HG03442 (cell line): ENCODE measurements around the gene AADACL4.
"Not testable (repeated sequence)": the region's sequence is repeated elsewhere in the genome, so short reads cannot be mapped to it uniquely, and the experiment has no call there.

Experiments used
- ATAC-seq: cut with Tn5 transposase; IDR thresholded peaks from one replicate; pipeline ENCODE4 v1.9.1; 2021; ENCODE audit warnings: mild to moderate bottlenecking, moderate library complexity; ENCODE audit not compliant: unreplicated experiment

Gene AADACL4

GRCh38 chr1:12709091-12709491, 65.2 kb downstream of the AADACL4 start:
- no peak for ATAC-seq

- ATAC-seq = no peak
Observed at GRCh38 chr1:12709696-12710095, 65.8 kb downstream of the AADACL4 start.

GRCh38 chr1:12711536-12711935, 67.7 kb downstream of the AADACL4 start:
- no peak for ATAC-seq

- ATAC-seq = no peak
Observed at GRCh38 chr1:12712076-12712475, 68.2 kb downstream of the AADACL4 start.

- ATAC-seq = no peak
Observed at GRCh38 chr1:12712929-12713328, 69.0 kb downstream of the AADACL4 start.

GRCh38 chr1:12713651-12714050, 69.8 kb downstream of the AADACL4 start:
- not testable (repeated sequence) for ATAC-seq

GRCh38 chr1:12714710-12715475, 71.0 kb downstream of the AADACL4 start:
- no peak for ATAC-seq

- ATAC-seq = no peak
Observed at GRCh38 chr1:12715896-12716437, 72.1 kb downstream of the AADACL4 start, which contains the start of gene AADACL3. Gene AADACL3, plus strand, starts transcription at chr1:12716110. Its CDS starts 67 bp downstream, at chr1:12716177.
